SU-DHL-6 (cell line): ENCODE measurements around the gene PALLD.

Source experiments
- H2AFZ ChIP-seq: fragments of 200-600 bp; sonication (generic); 2 replicates; pipeline ENCODE4 v1.6.1; 2014; ENCODE audit warnings: low read depth, mild to moderate bottlenecking, moderate library complexity, mixed read lengths, antibody characterized with exemption, low read length; ENCODE audit not compliant: severe bottlenecking
- H3F3A ChIP-seq: fragments of 200-600 bp; shearing (Covaris generic); 2 replicates; pipeline ENCODE4 v1.6.0; 2016; ENCODE audit warnings: antibody characterized with exemption, mild to moderate bottlenecking; ENCODE audit not compliant: insufficient read depth
- H3K27ac ChIP-seq: fragments of 200-600 bp; sonication (generic); 2 replicates; pipeline ENCODE4 v1.5.1; 2016; ENCODE audit warnings: low read depth, mild to moderate bottlenecking, low read length, moderate library complexity, mixed read lengths
- H3K27me3 ChIP-seq: fragments of 200-600 bp; sonication (generic), shearing (Covaris generic); 2 replicates; pipeline ENCODE4 v1.6.0; 2014; ENCODE audit warnings: mild to moderate bottlenecking, low read length
- H3K36me3 ChIP-seq: fragments of 200-600 bp; sonication (generic); 2 replicates; pipeline ENCODE4 v1.6.1; 2014; ENCODE audit warnings: mild to moderate bottlenecking, low read length, mixed read lengths
- H3K4me2 ChIP-seq: fragments of 300-600, 200-600 bp; shearing (Covaris generic), sonication (generic); 2 replicates; pipeline ENCODE4 v1.6.0; 2014; ENCODE audit warnings: low read length, low read depth, mild to moderate bottlenecking; ENCODE audit not compliant: poor library complexity, severe bottlenecking
- H3K4me3 ChIP-seq: fragments of 200-600 bp; sonication (generic); 2 replicates; pipeline ENCODE4 v1.5.1; 2014; ENCODE audit warnings: antibody characterized with exemption, low read length, mild to moderate bottlenecking, mixed read lengths; ENCODE audit not compliant: insufficient read depth, poor library complexity, severe bottlenecking
- H3K79me2 ChIP-seq: fragments of 200-600 bp; sonication (generic); 2 replicates; pipeline ENCODE4 v1.6.1; 2014; ENCODE audit warnings: mild to moderate bottlenecking, low read length, moderate library complexity; ENCODE audit not compliant: insufficient read depth
- H3K9ac ChIP-seq: fragments of 200-600 bp; sonication (generic); 2 replicates; pipeline ENCODE4 v1.7.0; 2014; ENCODE audit warnings: mild to moderate bottlenecking, low read length
- H3K9me2 ChIP-seq: fragments of 200-600 bp; sonication (generic); replicated peaks from 2 replicates; pipeline ENCODE4 v1.6.1; 2014; ENCODE audit warnings: low read length; ENCODE audit not compliant: insufficient read depth
- H3K9me3 ChIP-seq: fragments of 200-600 bp; sonication (generic); 2 replicates; pipeline ENCODE4 v1.6.1; 2014; ENCODE audit warnings: low read length, mixed read lengths; ENCODE audit not compliant: insufficient read depth
- H4K20me1 ChIP-seq: fragments of 200-600 bp; sonication (generic); 2 replicates; pipeline ENCODE4 v1.6.1; 2014; ENCODE audit warnings: low read depth, mild to moderate bottlenecking, antibody characterized with exemption, low read length, moderate library complexity, mixed read lengths
- CTCF ChIP-seq: fragments of 200-600 bp; sonication (generic); IDR thresholded peaks from one replicate; pipeline ENCODE4 v1.5.1; 2017; ENCODE audit warnings: antibody characterized with exemption, mild to moderate bottlenecking, low read length, moderate library complexity; ENCODE audit not compliant: insufficient read depth, poor library complexity, severe bottlenecking
- EZH2phosphoT487 ChIP-seq: fragments of 200-600 bp; sonication (generic), shearing (Covaris generic); conservative IDR thresholded peaks from 2 replicates; pipeline ENCODE4 v1.6.1; 2018; ENCODE audit warnings: mild to moderate bottlenecking, antibody characterized with exemption, low read length, moderate library complexity, mixed read lengths

The PALLD gene

DNA sequence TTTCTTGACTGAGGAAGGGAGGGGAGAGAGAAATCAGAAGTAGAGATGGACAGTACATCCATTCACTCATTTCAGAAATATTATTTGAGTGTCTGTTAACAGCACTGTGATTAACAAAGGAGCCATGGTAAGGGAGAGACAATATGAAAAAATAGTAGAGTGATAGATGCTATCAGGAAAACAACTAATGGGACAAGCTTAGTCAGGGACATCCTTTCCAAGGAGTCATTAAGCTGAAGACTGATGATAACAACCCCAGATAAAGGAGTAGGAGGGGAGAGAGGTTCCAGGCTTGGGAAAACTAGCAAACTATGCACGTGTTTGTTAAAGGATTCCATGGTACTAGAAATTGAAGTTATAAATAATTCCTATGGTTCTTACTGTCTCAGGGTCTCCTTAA, 391.0 kb downstream of the PALLD start:
- Histone ChIP-seq H3K4me3 (no peak overlapping the region), H2AFZ (no peak overlapping the region), H3K4me2 (no peak overlapping the region), H3K9ac (no peak overlapping the region), H3K27me3 (no peaks in the 10 kb centered on the region), H4K20me1 (no peaks in the 10 kb centered on the region), H3K9me3 (no peaks in the 10 kb centered on the region), H3K79me2 (no peaks in the 10 kb centered on the region), H3K27ac (no peak overlapping the region), H3F3A (no peaks in the 10 kb centered on the region), H3K9me2 (no peaks in the 10 kb centered on the region), H3K36me3 (no peaks in the 10 kb centered on the region)
- no peak for TF ChIP-seq CTCF
- TF ChIP-seq EZH2phosphoT487, result no peak

- Histone ChIP-seq H3K79me2 (no peaks in the 10 kb centered on the region), H3F3A (no peaks in the 10 kb centered on the region), H3K9ac (no peak overlapping the region), H2AFZ (no peak overlapping the region), H3K36me3 (no peaks in the 10 kb centered on the region), H3K4me2 (no peak overlapping the region), H3K4me3 (no peak overlapping the region), H4K20me1 (no peaks in the 10 kb centered on the region), H3K27me3 (no peaks in the 10 kb centered on the region), H3K9me3 (no peaks in the 10 kb centered on the region), H3K27ac (no peak overlapping the region), H3K9me2 (no peaks in the 10 kb centered on the region)
- TF ChIP-seq CTCF, result no peak
Measured at GRCh38 chr4:168888715-168889215, 391.9 kb downstream of the PALLD start.

- H3K9me3 ChIP-seq, result no peaks in the 10 kb centered on the region
- no peaks in the 10 kb centered on the region for H3F3A ChIP-seq
- H3K27me3 ChIP-seq, result no peaks in the 10 kb centered on the region
- H3K4me3 ChIP-seq, result no peak overlapping the region
- H2AFZ ChIP-seq, result no peak overlapping the region
- no peak overlapping the region for H3K9ac ChIP-seq
- TF ChIP-seq CTCF, result no peak
- TF ChIP-seq EZH2phosphoT487, result no peak
- no peaks in the 10 kb centered on the region for H3K79me2 ChIP-seq
- H4K20me1 ChIP-seq, result no peaks in the 10 kb centered on the region
- no peaks in the 10 kb centered on the region for H3K36me3 ChIP-seq
- no peak overlapping the region for H3K4me2 ChIP-seq
- H3K27ac ChIP-seq, result no peak overlapping the region
- H3K9me2 ChIP-seq, result no peaks in the 10 kb centered on the region
Measured at GRCh38 chr4:168891086-168891485, 394.2 kb downstream of the PALLD start.

- Histone ChIP-seq H3K27me3 (no peaks in the 10 kb centered on the region), H3K4me3 (no peak overlapping the region), H3F3A (no peaks in the 10 kb centered on the region), H3K4me2 (no peak overlapping the region), H3K36me3 (no peaks in the 10 kb centered on the region), H2AFZ (no peak overlapping the region), H4K20me1 (no peaks in the 10 kb centered on the region), H3K27ac (no peak overlapping the region), H3K9me2 (no peaks in the 10 kb centered on the region), H3K9ac (no peak overlapping the region), H3K79me2 (no peaks in the 10 kb centered on the region), H3K9me3 (no peaks in the 10 kb centered on the region)
- TF ChIP-seq CTCF (no peak), EZH2phosphoT487 (no peak)
Measured at GRCh38 chr4:168891688-168892087, 394.8 kb downstream of the PALLD start.
